ENCODE results near the gene SPOP. TPM values are rescaled to one million over a fixed set of nuclear protein-coding genes. Genes with fewer than 3 reads are reported as not detected.

Gene SPOP
- total and polyA plus RNA-seq, 2 experiments from 2014 or later = 13.9 to 18.6 TPM

GRCh38 chr17:49585422-49586027 is 92.4 kb downstream of the SPOP start:
- H3K4me3 ChIP-seq = no peak overlapping the region
- H3F3A ChIP-seq (replicated peaks; ENCODE audit: low read depth) = 0 out of 2 replicates have a peak, but pooled peaks cover 3% of the 10 kb centered on the region
- no peaks in the 10 kb centered on the region for H4K20me1 ChIP-seq (replicated peaks; ENCODE audit: insufficient read depth)
- no peaks in the 10 kb centered on the region for H3K9me3 Mint-ChIP-seq
- no peaks in the 10 kb centered on the region for H3K36me3 ChIP-seq (ENCODE audit: insufficient read depth)
- no peak overlapping the region for H3K27ac ChIP-seq (ENCODE audit: low read depth)
- no peaks in the 10 kb centered on the region; the same call in 2 of the 3 replicates for H3K36me3 Mint-ChIP-seq (ENCODE audit: low read depth)
- H3K27me3 ChIP-seq (ENCODE audit: insufficient read depth) = no peaks in the 10 kb centered on the region
- H3K4me3 Mint-ChIP-seq = no peak overlapping the region
- TF ChIP-seq CTCF (conservative IDR thresholded peaks at IDR 0.05; ENCODE audit: low read depth in 2 of 2) (peak; percentile 49 to 50), ZNF462 (CRISPR knock-in tag; IDR thresholded peaks at IDR 0.05) (no peak), ZNF114 (CRISPR knock-in tag; IDR thresholded peaks at IDR 0.05) (no peak), EZH2phosphoT487 (IDR thresholded peaks at IDR 0.05; ENCODE audit: unreplicated experiment) (no peak)
- ATAC-seq = peak; percentile 96
- H3K27me3 Mint-ChIP-seq (ENCODE audit: insufficient read depth, low read depth, poor library complexity) = peaks cover 5% of the 10 kb centered on the region
- no peak overlapping the region for H3K27ac Mint-ChIP-seq
- no peaks in the 10 kb centered on the region for H3K4me1 ChIP-seq (ENCODE audit: insufficient read depth)
- no peak overlapping the region for H3K4me2 ChIP-seq
- no peaks in the 10 kb centered on the region for H3K9me2 ChIP-seq (ENCODE audit: insufficient read depth)
- peak; percentile 85 for DNase-seq (ENCODE audit: low spot score)
- H2AFZ ChIP-seq = no peak overlapping the region
- H3K79me2 ChIP-seq (replicated peaks; ENCODE audit: insufficient read depth) = no peaks in the 10 kb centered on the region
- H3K4me1 Mint-ChIP-seq = peaks cover 16% of the 10 kb centered on the region; the same call in 2 of the 3 replicates

Data from GM23338 (cell line).